Thoracic aorta (tissue), 2 donors: ENCODE results near the gene ZNF236. TPM values are rescaled to one million over a fixed set of nuclear protein-coding genes. Genes with fewer than 3 reads are reported as not detected.
A peak's percentile ranks its signal among the peaks of the same experiment; 100 is the strongest.

Experiments
- ATAC-seq: fragments of 150-250 bp; one replicate; pipeline ENCODE4 v1.8.0; 2017; ENCODE audit warnings: low read depth; ENCODE audit not compliant: insufficient number of reproducible peaks, low FRiP score
- DNase-seq: peaks from one replicate; pipeline ENCODE4 v3.0.0-alpha.2; 2020; ENCODE audit warnings: low spot score
- H3K27ac ChIP-seq, 2 donors: fragments of 200-600 bp; sonication (generic); 1 replicate in 1 of 2; 2 replicates in 1 of 2; pipeline ENCODE4 v1.5.1; 2016; ENCODE audit warnings: mild to moderate bottlenecking in 2 of 2, moderate library complexity in 2 of 2
- H3K27me3 ChIP-seq: fragments of 200-600 bp; sonication (generic); replicated peaks from 2 replicates; pipeline ENCODE4 v1.6.0; 2016; ENCODE audit warnings: mild to moderate bottlenecking; ENCODE audit not compliant: insufficient read depth
- H3K36me3 ChIP-seq: fragments of 200-600 bp; sonication (generic); one replicate; pipeline ENCODE4 v1.5.1; 2016
- H3K4me1 ChIP-seq, 2 donors: fragments of 200-600 bp; sonication (generic); 1 replicate in 1 of 2; 2 replicates in 1 of 2; pipeline versions ENCODE4 v1.5.1 to v1.6.0; 2016; ENCODE audit warnings: low read depth in 2 of 2, mild to moderate bottlenecking in 1 of 2; ENCODE audit not compliant: control insufficient read depth in 1 of 2
- H3K4me3 ChIP-seq: fragments of 200-600 bp; sonication (generic); 2 replicates; pipeline ENCODE4 v1.5.1; 2016; ENCODE audit warnings: mild to moderate bottlenecking
- H3K9me3 ChIP-seq: fragments of 200-600 bp; sonication (generic); 2 replicates; pipeline ENCODE4 v1.5.1; 2016
- total RNA-seq, 2 donors: library from RNA; depleted of rRNA; stranded (reverse); fragments of >200 nt; gene quantifications; one replicate each; pipeline versions ENCODE4 v1.1.0 to v1.2.3, GENCODE V29; 2016
- TF ChIP-seq, protein P1 (sequence below): fragments of 200-600 bp; sonication (generic); IDR thresholded peaks from one replicate; pipeline ENCODE4 v1.5.1; 2019; ENCODE audit warnings: antibody characterized with exemption

Gene ZNF236
- total RNA-seq, 2 donors from 2014 or later: 14.1 to 22.5 TPM

DNA sequence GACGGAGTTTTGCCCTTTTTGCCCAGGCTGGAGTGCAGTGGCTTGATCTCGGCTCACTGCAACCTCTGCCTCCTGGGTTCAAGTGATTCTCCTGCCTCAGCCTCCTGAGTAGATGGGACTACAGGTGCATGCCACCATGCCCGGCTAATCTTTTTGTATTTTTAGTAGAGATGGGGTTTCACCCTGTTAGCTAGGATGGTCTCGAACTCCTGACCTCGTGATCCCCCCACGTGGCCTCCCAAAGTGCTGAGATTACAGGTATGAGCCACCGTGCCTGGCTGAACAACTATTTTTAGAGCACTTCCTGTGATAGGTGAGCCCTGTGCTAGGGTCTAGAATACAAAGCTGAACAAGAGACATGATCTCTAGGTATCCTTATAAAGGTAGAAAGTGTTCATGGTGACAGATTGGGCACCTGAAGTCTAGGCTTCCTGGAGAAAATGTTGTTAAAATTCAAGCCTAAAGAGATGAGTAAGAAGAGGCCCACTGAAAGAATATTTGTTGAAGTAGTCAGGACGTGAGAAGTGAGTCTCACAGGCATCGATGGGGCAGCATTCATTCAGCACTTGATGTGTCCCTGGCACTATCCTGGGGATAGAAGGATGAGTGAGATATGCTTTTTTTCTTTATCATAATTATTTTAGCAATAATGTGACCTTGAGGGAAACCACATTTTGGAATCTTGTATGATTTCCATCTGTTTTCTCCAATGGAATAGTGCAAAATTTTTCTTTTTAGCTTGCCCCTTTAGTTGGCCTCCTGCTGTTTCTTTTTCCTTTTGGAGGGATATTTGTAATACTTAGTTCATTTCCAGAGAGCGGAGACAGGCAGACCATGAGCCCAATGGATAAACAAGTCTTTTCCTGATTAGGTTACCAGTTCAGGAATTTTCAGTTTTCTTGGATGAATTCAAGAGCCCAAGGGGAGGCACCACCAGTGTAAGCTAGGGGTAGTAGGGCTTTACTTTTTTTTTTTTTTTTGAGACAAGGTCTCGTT is 5.1 kb downstream of the ZNF236 start:
- peaks cover 14 to 40% of the 10 kb centered on the region in 2 donors for H3K4me1 ChIP-seq
- peak overlapping the region; percentile 47 to 73 for H3K27ac ChIP-seq
- ATAC-seq: no peak
- no peaks in the 10 kb centered on the region for H3K27me3 ChIP-seq
- no peak for DNase-seq
- TF ChIP-seq, protein P1, sequence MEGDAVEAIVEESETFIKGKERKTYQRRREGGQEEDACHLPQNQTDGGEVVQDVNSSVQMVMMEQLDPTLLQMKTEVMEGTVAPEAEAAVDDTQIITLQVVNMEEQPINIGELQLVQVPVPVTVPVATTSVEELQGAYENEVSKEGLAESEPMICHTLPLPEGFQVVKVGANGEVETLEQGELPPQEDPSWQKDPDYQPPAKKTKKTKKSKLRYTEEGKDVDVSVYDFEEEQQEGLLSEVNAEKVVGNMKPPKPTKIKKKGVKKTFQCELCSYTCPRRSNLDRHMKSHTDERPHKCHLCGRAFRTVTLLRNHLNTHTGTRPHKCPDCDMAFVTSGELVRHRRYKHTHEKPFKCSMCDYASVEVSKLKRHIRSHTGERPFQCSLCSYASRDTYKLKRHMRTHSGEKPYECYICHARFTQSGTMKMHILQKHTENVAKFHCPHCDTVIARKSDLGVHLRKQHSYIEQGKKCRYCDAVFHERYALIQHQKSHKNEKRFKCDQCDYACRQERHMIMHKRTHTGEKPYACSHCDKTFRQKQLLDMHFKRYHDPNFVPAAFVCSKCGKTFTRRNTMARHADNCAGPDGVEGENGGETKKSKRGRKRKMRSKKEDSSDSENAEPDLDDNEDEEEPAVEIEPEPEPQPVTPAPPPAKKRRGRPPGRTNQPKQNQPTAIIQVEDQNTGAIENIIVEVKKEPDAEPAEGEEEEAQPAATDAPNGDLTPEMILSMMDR: no peak
- H3K9me3 ChIP-seq: no peaks in the 10 kb centered on the region
- H3K4me3 ChIP-seq: no peak overlapping the region
- H3K36me3 ChIP-seq: no peaks in the 10 kb centered on the region

DNA sequence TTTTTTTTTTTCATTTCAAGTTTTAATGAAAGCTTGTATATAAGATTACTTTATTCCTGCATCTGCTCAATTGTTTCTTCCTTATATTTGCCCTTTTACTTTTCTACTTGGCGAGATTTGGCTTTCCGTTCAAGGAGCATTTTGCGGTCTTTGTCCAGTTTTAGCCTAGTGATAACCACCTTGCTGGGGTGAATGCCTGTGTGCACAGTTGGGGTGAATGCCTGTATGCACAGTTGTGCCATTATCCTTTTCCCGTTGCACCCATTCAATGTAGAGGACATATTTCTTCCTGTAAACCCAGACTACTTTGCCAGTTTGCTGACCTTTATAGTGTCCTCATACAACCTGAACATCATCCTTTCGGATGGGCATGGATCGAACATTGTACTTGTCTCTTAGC is 12.0 kb downstream of the ZNF236 start:
- no peaks in the 10 kb centered on the region for H3K9me3 ChIP-seq
- DNase-seq (no peak), ATAC-seq (no peak)
- no peak overlapping the region for H3K4me3 ChIP-seq
- H3K36me3 ChIP-seq: no peaks in the 10 kb centered on the region
- no peaks in the 10 kb centered on the region for H3K27me3 ChIP-seq
- H3K27ac ChIP-seq: no peak overlapping the region
- peaks cover 0 to 18% of the 10 kb centered on the region in 2 donors for H3K4me1 ChIP-seq
- TF ChIP-seq, protein P1: no peak

- ATAC-seq: no peak
- Histone ChIP-seq H3K27me3 (no peaks in the 10 kb centered on the region), H3K4me3 (no peak overlapping the region), H3K27ac (no peak overlapping the region), H3K9me3 (no peaks in the 10 kb centered on the region), H3K4me1 (peaks cover 0 to 13% of the 10 kb centered on the region in 2 donors), H3K36me3 (no peaks in the 10 kb centered on the region)
- TF ChIP-seq, protein P1: no peak
- no peak for DNase-seq
Observed at GRCh38 chr18:76835380-76835779, 13.0 kb downstream of the ZNF236 start.

DNA sequence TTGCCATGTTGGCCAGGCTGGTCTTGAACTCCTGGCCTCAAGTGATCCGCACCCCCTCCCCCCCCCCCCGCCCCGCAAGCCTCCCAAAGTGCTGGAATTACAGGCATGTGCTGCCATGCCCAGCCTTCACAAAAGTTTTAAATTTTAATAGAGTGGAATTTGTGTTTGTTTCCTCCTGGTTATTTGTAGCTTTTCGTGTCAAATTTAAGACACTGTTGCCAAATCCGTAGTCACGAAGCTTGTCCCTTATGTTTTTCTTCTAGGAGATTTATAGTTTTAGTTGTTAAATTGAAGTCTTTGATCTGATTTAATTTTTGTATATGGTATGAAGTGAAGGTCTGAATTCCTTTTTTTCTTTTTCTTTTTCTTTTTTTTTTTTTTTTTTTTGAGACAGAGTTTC is 14.7 kb downstream of the ZNF236 start:
- Histone ChIP-seq H3K4me1 (peaks cover 0 to 13% of the 10 kb centered on the region in 2 donors), H3K27me3 (no peaks in the 10 kb centered on the region), H3K9me3 (no peaks in the 10 kb centered on the region), H3K36me3 (no peaks in the 10 kb centered on the region), H3K27ac (peak overlapping the region in 1 of 2 donors; percentile 24), H3K4me3 (peak overlapping the region; percentile 43)
- TF ChIP-seq, protein P1: no peak
- ATAC-seq: no peak
- DNase-seq: no peak

DNA sequence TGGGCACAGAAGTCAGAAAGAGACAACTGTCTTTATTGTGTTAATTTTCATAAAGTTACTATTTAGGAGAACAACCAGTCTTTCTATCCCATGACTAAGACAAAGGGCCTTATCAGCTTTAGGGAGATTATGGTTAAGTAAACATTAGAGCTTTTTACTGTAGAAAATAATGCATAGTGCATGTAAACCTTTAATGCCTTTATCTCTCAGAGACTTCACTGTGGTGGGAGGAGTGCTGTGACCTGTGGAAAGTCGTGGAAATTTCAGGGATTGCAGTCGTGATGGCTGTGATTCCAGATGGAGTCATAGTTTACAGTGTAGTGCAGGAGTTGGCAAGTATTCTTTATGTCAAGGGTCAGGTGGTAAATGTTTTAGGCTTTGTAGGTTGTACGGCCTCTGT is 15.8 kb downstream of the ZNF236 start:
- no peaks in the 10 kb centered on the region for H3K27me3 ChIP-seq
- no peak for DNase-seq
- H3K27ac ChIP-seq: peak overlapping the region in 1 of 2 donors; percentile 24
- ATAC-seq: no peak
- H3K36me3 ChIP-seq: no peaks in the 10 kb centered on the region
- peaks cover 0 to 13% of the 10 kb centered on the region in 2 donors for H3K4me1 ChIP-seq
- no peaks in the 10 kb centered on the region for H3K9me3 ChIP-seq
- TF ChIP-seq, protein P1: no peak
- H3K4me3 ChIP-seq: no peak overlapping the region
